HG03571 (cell line): ENCODE measurements around the gene JMJD4.
A peak's percentile ranks its signal among the peaks of the same experiment; 100 is the strongest.

Experiments
- ATAC-seq: cut with Tn5 transposase; IDR thresholded peaks from one replicate; pipeline ENCODE4 v1.9.1; 2021; ENCODE audit not compliant: unreplicated experiment

The JMJD4 gene

DNA sequence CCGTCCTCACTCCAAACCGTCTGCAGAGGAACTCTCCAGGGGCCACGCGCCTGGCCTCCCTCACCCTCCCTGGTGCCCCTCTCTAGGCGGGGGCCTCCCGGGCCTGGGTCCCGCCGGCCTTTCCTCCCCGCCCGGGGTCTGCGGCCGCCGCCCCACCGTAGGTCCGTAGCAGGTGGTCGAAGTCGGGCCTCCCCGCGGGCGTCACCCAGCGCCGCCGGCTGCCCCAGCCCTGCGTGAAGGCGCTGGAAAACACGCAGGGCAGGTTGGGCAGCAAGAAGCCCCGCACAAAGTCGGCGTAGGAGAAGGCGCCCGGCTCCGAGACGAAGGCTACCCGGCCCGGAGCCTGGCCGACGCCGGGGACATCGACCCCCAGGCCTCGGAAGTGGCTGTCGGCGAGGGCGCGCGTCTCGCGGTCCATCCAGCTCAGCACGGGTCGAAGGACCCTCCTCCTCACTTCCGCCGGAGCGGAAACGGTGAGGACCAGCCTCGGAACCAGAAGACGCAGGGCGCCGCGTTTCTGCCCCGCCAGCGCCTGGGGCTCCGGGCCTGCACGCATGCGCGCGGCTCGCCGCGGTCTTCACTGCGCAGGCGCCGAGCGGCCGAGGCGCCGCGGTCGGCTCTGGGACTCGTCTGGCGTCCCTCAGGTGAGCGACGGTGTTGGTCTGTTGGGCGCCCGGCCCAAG is at the start of gene JMJD4, which contains the start of gene SNAP47:
Gene JMJD4, minus strand, starts transcription at position 447 of the 683 bp plus-strand sequence. Its CDS starts 29 bp downstream, at position 418.
Gene SNAP47, plus strand, starts transcription at position 580 of the 683 bp plus-strand sequence. CDS start 12,302 bp downstream, outside the sequence.
- peak; percentile 93 for ATAC-seq

DNA sequence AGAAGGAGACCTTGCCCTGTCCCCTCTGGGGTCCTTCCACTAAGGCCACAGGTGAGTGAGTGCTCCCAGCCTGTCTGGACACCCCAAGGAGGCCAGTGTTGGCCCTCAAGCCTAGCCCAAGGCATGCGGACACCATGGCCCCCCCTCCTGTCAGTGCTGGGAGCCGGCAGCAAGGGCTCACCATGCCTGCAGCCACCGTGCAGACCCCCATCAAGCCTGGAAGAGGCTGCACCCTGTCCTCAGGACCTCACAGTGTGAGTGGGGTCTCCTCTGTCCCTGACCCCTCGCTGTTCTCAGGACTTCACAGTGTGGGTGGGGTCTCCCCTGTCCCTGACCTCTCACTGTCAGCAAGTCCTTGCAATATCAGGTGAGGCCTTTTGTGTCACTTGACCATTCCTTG is 47.1 kb upstream of the JMJD4 start:
- ATAC-seq, result no peak

- ATAC-seq, result no peak
These were observed 46.3 kb upstream of the JMJD4 start for GRCh38 chr1:227781314-227781930.

DNA sequence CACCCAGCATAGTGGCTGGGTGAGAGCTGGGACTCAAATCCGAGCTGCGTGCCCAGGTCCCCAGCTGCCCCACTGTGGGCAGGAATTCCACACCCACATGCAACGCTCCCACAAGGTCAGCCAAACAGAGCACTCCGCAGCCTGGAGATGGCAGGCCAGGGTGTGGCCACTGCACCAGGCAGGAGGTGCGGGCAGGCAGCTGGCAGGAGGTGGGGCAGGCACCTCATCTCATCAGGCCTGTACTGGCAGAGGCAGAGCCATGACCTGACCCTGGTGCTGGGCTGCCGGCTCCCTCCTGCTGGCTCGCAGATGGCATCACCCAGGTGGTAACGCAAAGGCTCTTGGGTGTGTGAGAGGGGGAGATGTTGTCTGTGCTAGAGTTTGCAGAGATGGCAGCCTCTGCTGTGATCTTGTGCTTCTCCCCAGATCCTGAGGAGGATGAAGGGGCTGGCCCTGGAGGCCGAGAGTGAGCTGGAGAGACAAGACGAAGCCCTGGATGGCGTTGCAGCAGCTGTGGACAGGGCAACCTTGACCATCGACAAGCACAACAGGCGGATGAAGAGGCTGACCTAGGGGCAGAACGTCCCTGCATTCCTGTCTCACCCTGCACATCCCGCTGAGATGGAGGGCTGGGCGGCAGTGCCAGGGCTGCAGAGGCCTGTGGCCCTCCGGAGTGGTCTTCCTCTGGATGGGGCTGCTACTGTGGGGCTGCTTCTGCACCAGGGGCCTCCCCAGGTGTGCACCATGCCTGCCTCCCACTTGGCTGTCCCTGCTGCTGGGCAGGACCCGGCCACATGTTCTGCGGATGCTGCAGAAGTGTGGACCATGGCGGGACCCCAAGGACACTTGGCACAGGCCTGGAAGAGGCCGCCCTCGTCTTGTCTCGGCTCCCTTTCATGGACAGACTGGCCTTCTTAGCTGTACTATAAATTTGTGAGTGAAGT is 45.3 kb upstream of the JMJD4 start:
- no peak for ATAC-seq

- no peak for ATAC-seq
These were observed 44.6 kb upstream of the JMJD4 start for GRCh38 chr1:227779685-227780084.

GRCh38 chr1:227779021-227779441 is 43.9 kb upstream of the JMJD4 start:
- no peak for ATAC-seq

GRCh38 chr1:227778401-227778947 is 43.4 kb upstream of the JMJD4 start:
- no peak for ATAC-seq

DNA sequence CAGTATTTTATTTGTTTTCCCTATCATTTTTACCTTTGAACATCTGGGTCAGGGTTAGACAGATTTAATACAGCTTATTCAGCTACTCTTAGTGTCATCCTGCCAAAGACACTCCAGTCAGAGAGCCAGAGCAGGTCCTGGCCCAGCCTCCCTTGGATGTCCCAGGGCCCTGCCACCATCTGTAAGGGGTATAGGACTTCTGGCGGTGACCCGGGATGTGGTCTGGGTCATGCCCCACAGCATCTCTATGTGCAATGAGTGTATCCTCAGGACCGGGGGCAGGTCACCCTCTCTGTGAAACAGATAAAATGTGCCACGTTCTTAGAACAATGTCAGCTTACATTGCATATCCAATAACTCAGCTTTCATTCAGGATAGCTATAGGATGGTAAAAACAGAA is 42.5 kb upstream of the JMJD4 start:
- no peak for ATAC-seq

- ATAC-seq, result no peak
These were observed 42.1 kb upstream of the JMJD4 start for GRCh38 chr1:227777156-227777555.

DNA sequence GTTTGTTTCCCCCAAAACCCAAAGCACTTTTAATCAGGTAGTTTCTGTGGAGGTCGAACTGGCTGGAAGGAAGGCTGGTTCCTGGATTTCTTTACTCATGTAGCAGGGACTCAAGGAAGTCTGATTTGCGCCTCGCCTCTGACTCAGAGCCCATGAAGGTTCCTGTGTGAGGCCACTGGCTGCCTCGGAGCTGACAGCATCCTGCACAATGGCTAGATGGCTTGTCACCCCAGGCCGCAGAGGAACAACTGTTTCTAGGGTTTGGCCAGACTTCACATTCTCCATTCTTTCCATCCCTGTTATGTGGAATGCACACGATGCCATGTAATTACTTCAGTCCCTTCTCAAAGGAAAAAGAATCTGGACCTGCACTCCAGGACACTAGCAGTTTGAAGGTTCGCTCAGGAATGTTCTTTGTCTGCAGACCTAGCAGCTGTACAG is 41.2 kb upstream of the JMJD4 start:
- no peak for ATAC-seq

DNA sequence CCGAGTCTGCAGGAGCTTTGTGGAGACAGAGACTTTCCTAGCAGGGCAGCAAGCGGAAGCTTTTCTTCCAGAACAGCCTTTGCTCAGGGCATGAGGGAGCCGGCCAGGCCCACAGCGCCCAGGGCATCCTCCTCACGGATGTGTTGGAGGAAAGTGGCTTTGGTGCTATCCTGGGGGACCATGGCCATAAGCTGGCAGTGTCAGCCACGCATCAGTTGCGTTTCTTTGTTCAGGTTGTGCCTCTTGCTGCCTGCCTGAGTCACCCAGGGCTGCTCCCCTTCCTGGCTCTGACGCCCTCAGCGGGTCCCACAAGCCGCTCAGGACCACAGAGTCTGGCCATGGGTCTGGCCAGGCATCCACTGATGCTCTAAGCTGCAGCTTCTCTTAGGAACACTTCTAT is 40.7 kb upstream of the JMJD4 start:
- ATAC-seq, result no peak

GRCh38 chr1:227774821-227775661 is 39.9 kb upstream of the JMJD4 start:
- ATAC-seq, result no peak

DNA sequence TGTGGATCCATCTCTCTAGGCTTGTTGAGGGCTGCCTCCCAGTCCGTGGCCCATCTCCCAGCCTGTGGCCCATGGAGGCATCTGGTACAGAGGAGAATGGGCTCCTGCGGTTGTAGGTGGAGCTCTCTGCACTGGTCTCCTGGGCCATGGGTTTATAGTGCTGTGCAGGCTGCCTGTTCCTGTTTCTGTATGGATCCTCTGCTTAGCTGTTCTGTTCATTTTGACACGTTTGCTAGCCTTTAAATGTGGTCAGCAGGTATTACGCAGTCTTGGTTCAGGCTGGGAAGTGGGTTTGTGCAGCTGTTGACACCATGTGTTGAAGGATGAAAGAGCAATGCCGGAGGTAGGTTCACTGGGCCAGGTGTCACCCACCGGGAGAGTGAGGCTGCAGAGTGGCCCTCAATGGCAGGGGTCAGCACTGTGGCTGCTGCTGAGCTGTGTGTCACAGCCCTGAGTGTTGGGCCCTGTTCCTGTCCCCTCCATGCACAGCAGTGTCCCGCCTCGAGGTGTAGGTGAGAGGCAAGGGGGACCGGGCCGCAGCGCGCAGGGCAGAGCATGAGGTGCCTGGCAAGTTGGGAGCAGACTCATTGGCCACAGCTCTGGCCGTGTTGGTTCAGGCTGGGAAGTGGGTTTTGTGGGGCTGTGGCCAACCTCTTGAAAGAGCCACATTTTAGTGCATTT is 39.1 kb upstream of the JMJD4 start:
- ATAC-seq, result no peak

DNA sequence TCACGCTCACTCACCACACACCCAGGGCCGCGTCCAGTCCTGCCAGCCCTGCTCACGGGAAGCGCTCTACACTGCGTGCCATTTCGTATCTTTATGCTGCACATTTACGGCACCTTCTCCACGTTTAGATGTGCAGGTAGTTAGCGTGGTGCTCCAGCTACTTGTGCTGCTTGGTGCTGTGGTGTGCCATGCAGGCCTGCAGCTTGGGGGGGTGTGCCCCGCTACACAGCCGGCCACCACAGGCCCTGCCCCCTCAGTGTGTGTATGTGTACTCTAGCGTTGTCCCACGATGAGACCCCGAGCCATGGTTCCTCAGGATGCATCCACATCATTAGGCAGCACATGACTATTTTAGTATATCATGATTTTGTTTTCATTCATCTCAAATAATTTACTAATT is 38.5 kb upstream of the JMJD4 start:
- ATAC-seq, result no peak

GRCh38 chr1:227771771-227772170 is 36.7 kb upstream of the JMJD4 start:
- no peak for ATAC-seq

DNA sequence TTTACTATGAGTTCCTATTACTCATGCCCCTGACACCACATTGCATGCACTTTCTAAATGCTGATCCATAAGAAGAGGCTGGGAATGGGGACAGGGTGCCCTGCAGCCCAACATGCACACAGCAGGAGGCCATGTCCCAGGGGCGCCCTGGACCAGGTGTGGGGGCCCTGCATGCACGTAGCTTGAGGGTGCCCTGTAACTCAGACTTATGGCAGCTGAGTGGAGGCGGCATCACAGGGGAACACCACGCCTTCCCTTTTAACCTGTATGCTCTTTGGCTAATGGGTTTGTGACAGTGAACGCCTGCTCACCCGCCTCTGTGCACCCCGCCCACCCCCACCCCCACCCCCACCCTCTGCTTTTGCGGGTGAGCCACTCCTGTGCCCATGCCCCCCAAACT is 36.2 kb upstream of the JMJD4 start:
- no peak for ATAC-seq

- no peak for ATAC-seq
These were observed 35.7 kb upstream of the JMJD4 start for GRCh38 chr1:227770812-227771211.

DNA sequence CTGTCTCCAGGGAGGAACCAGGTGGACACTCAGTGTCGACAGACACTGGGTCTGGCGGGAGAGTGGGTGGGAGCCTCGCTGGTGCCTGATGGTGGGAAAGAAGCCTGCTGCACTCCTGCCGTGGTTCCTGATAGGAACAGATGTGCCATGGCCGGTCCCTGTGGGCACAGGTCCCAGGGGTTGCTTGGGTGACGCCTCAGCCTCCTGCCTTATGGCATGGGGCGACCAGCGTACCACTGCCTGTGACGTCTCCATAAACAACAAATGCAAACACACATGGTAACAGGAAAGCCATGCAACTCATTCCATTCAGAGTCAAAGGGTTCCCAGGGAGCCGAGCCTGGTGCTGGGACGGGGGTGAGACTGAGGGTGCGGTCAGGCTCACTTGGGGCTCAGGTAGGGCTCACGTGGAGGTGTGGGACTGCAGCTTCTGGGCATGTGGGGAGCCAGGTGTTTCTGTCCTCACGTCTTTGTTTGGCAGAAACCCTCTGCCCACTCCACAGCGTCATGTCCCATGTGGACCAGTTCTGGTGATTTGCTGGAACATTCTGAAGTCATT is 34.9 kb upstream of the JMJD4 start:
- ATAC-seq, result no peak
